ENCODE results near the gene UBC.

The UBC gene

GRCh38 chr12:124914392-124915238 lies at the start of gene UBC:
TSS of gene UBC (minus strand) at chr12:124914650. CDS start at chr12:124913771, 879 bp downstream.
- Histone ChIP-seq H3K27me3 (ENCODE audit: control insufficient read depth in 2 of 2, insufficient read depth in 2 of 2, low read length in 2 of 2) (no peaks in the 10 kb centered on the region), H3K9ac (ENCODE audit: low read depth in 1 of 2, low read length in 2 of 2) (peak within 1 kb of the TSS; percentile 99 to 100), H3K27ac (ENCODE audit: low read depth in 2 of 2, low read length in 2 of 2) (peak within 1 kb of the TSS; percentile 99 to 100), H3K36me3 (ENCODE audit: control insufficient read depth in 2 of 2, insufficient read depth in 2 of 2, low read length in 2 of 2) (peaks cover 27 to 32% of the 10 kb centered on the region in 2 donors), H3K4me3 (ENCODE audit: low read length in 2 of 2) (peak within 1 kb of the TSS; percentile 87 to 98), H3K9me3 (ENCODE audit: control insufficient read depth in 2 of 2, low read length in 2 of 2) (no peaks in the 10 kb centered on the region), H3K4me1 (ENCODE audit: control insufficient read depth in 2 of 2, insufficient read depth in 2 of 2, low read length in 2 of 2) (peaks cover 55 to 58% of the 10 kb centered on the region in 2 donors)

GRCh38 chr12:124963211-124963610 lies 48.8 kb upstream of the UBC start:
- no peak overlapping the region for H3K9ac ChIP-seq (ENCODE audit: low read depth in 1 of 2, low read length in 2 of 2)

GRCh38 chr12:124961055-124961454 lies 46.6 kb upstream of the UBC start:
- Histone ChIP-seq H3K36me3 (ENCODE audit: control insufficient read depth in 2 of 2, insufficient read depth in 2 of 2, low read length in 2 of 2) (peaks cover 41 to 50% of the 10 kb centered on the region in 2 donors), H3K27me3 (ENCODE audit: control insufficient read depth in 2 of 2, insufficient read depth in 2 of 2, low read length in 2 of 2) (no peaks in the 10 kb centered on the region), H3K27ac (ENCODE audit: low read depth in 2 of 2, low read length in 2 of 2) (no peak overlapping the region), H3K9me3 (ENCODE audit: control insufficient read depth in 2 of 2, low read length in 2 of 2) (no peaks in the 10 kb centered on the region), H3K4me3 (ENCODE audit: low read length in 2 of 2) (no peak overlapping the region), H3K4me1 (ENCODE audit: control insufficient read depth in 2 of 2, insufficient read depth in 2 of 2, low read length in 2 of 2) (no peaks in the 10 kb centered on the region), H3K9ac (ENCODE audit: low read depth in 1 of 2, low read length in 2 of 2) (no peak overlapping the region)

More at GRCh38 chr12:124963211-124963610, 48.8 kb upstream of the UBC start:
- peaks cover 37 to 51% of the 10 kb centered on the region in 2 donors for H3K36me3 ChIP-seq (ENCODE audit: control insufficient read depth in 2 of 2, insufficient read depth in 2 of 2, low read length in 2 of 2)
- no peaks in the 10 kb centered on the region for H3K9me3 ChIP-seq (ENCODE audit: control insufficient read depth in 2 of 2, low read length in 2 of 2)
- H3K27ac ChIP-seq (ENCODE audit: low read depth in 2 of 2, low read length in 2 of 2), result no peak overlapping the region
- H3K4me3 ChIP-seq (ENCODE audit: low read length in 2 of 2), result no peak overlapping the region
- no peaks in the 10 kb centered on the region for H3K4me1 ChIP-seq (ENCODE audit: control insufficient read depth in 2 of 2, insufficient read depth in 2 of 2, low read length in 2 of 2)
- no peaks in the 10 kb centered on the region for H3K27me3 ChIP-seq (ENCODE audit: control insufficient read depth in 2 of 2, insufficient read depth in 2 of 2, low read length in 2 of 2)

DNA sequence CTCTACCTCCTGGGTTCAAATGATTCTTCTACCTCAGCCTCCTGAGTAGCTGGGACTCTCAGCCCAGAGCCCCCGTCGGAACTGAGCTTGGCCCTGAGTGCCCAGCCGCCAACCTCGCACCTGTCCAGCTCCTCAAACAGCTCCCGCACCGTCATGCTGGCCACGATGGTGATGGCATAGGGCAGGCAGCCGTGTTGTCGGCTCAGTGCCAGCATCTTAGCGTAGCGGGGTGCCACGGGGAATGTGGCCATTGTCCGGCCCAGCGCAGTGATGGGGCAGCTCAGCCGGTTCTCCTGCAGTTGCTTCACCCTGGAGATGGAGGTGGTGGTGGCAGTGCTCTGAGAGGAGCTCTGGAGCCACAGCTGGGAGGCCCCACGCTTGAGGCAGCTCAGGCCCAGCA lies 42.1 kb upstream of the UBC start:
- no peaks in the 10 kb centered on the region for H3K4me1 ChIP-seq (ENCODE audit: control insufficient read depth in 2 of 2, insufficient read depth in 2 of 2, low read length in 2 of 2)
- H3K9me3 ChIP-seq (ENCODE audit: control insufficient read depth in 2 of 2, low read length in 2 of 2), result no peaks in the 10 kb centered on the region
- no peak overlapping the region for H3K9ac ChIP-seq (ENCODE audit: low read depth in 1 of 2, low read length in 2 of 2)
- peaks cover 36 to 57% of the 10 kb centered on the region in 2 donors for H3K36me3 ChIP-seq (ENCODE audit: control insufficient read depth in 2 of 2, insufficient read depth in 2 of 2, low read length in 2 of 2)
- H3K27me3 ChIP-seq (ENCODE audit: control insufficient read depth in 2 of 2, insufficient read depth in 2 of 2, low read length in 2 of 2), result no peaks in the 10 kb centered on the region
- H3K4me3 ChIP-seq (ENCODE audit: low read length in 2 of 2), result no peak overlapping the region
- no peak overlapping the region for H3K27ac ChIP-seq (ENCODE audit: low read depth in 2 of 2, low read length in 2 of 2)

- H3K27me3 ChIP-seq (ENCODE audit: control insufficient read depth in 2 of 2, insufficient read depth in 2 of 2, low read length in 2 of 2), result no peaks in the 10 kb centered on the region
- H3K9ac ChIP-seq (ENCODE audit: low read depth in 1 of 2, low read length in 2 of 2), result no peak overlapping the region
- H3K27ac ChIP-seq (ENCODE audit: low read depth in 2 of 2, low read length in 2 of 2), result no peak overlapping the region
- H3K4me1 ChIP-seq (ENCODE audit: control insufficient read depth in 2 of 2, insufficient read depth in 2 of 2, low read length in 2 of 2), result no peaks in the 10 kb centered on the region
- no peaks in the 10 kb centered on the region for H3K9me3 ChIP-seq (ENCODE audit: control insufficient read depth in 2 of 2, low read length in 2 of 2)
- no peak overlapping the region for H3K4me3 ChIP-seq (ENCODE audit: low read length in 2 of 2)
- peaks cover 39 to 63% of the 10 kb centered on the region in 2 donors for H3K36me3 ChIP-seq (ENCODE audit: control insufficient read depth in 2 of 2, insufficient read depth in 2 of 2, low read length in 2 of 2)
These were observed 40.3 kb upstream of the UBC start for GRCh38 chr12:124954771-124955170.

DNA sequence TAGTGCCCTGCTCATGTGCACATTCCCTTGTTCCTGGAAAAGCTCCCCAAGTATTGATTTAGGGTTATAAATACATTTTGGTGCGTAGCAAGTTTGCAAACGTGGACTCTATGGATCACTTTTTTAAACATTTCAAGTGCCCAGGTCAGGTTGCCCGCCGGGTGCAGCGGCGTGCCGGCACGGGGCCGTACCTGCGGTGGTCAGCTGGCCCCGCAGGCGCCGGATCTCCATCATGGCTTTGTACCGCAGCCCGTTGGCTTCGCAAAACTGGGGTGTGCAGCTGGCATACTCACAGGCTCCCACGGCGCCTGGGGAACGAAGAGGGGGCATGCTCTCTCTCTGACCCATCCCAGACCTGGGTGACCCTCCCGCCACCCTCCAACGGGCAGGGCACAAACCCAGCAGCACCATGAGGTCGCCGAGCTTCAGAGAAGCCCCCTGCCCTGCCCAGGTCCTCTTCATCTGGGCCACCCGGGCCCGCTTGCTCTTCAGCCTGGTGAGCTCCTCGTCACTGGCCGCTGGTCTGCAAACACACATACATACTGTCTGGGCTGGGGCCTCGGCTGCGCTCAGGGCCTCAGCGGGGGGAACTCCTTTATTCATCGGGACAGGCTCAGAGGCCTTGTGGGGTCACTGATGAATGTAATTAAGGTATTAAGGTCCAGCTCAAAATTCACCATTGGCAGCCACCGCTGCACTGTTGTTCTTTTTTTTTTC lies 39.4 kb upstream of the UBC start:
- Histone ChIP-seq H3K27me3 (ENCODE audit: control insufficient read depth in 2 of 2, insufficient read depth in 2 of 2, low read length in 2 of 2) (no peaks in the 10 kb centered on the region), H3K4me1 (ENCODE audit: control insufficient read depth in 2 of 2, insufficient read depth in 2 of 2, low read length in 2 of 2) (no peaks in the 10 kb centered on the region), H3K36me3 (ENCODE audit: control insufficient read depth in 2 of 2, insufficient read depth in 2 of 2, low read length in 2 of 2) (peaks cover 44 to 68% of the 10 kb centered on the region in 2 donors), H3K9ac (ENCODE audit: low read depth in 1 of 2, low read length in 2 of 2) (no peak overlapping the region), H3K4me3 (ENCODE audit: low read length in 2 of 2) (no peak overlapping the region), H3K27ac (ENCODE audit: low read depth in 2 of 2, low read length in 2 of 2) (no peak overlapping the region), H3K9me3 (ENCODE audit: control insufficient read depth in 2 of 2, low read length in 2 of 2) (no peaks in the 10 kb centered on the region)

DNA sequence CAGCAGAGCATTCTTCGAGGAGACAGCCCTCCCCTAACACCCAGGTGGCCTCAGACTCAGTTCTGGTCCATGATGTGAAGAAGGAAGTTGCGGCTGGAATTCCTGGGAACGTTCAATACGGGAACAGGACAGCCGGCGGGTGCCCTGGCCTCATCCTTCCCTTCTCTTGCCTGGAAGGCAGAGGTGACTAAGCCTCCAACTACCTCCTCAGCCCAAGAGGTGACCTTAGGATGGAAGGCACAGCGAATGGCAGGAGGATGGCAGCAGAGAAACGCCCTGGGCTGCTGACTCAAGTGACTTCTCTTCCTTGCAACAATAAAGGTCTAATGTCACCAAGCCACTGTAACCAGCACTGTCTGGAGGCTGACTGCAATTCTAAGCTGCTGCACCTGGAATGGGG lies 38.4 kb upstream of the UBC start:
- no peak overlapping the region for H3K9ac ChIP-seq (ENCODE audit: low read depth in 1 of 2, low read length in 2 of 2)
- no peaks in the 10 kb centered on the region for H3K9me3 ChIP-seq (ENCODE audit: control insufficient read depth in 2 of 2, low read length in 2 of 2)
- H3K36me3 ChIP-seq (ENCODE audit: control insufficient read depth in 2 of 2, insufficient read depth in 2 of 2, low read length in 2 of 2), result peaks cover 44 to 61% of the 10 kb centered on the region in 2 donors
- no peak overlapping the region for H3K27ac ChIP-seq (ENCODE audit: low read depth in 2 of 2, low read length in 2 of 2)
- no peak overlapping the region for H3K4me3 ChIP-seq (ENCODE audit: low read length in 2 of 2)
- H3K4me1 ChIP-seq (ENCODE audit: control insufficient read depth in 2 of 2, insufficient read depth in 2 of 2, low read length in 2 of 2), result no peaks in the 10 kb centered on the region
- no peaks in the 10 kb centered on the region for H3K27me3 ChIP-seq (ENCODE audit: control insufficient read depth in 2 of 2, insufficient read depth in 2 of 2, low read length in 2 of 2)

DNA sequence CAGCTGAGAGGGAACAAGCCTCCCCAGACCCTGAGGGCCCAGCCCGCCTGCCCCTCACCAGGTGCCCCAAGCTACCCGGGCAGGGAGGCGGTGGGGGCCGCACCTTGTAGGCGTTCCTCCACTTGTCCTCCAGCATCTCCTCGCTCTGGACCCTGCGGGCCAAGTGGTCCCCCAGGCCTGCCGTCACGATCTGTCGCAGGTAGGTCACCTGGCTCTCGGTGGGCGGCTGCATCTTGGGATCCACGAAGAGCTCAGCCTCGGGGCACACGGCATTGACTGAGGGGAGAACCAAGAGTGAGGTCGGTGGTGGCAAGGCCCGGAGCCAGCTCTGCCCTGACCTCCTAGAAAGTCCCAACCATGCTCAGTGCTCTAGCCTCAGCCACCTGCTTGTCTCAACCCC lies 37.8 kb upstream of the UBC start:
- H3K36me3 ChIP-seq (ENCODE audit: control insufficient read depth in 2 of 2, insufficient read depth in 2 of 2, low read length in 2 of 2), result peaks cover 44 to 62% of the 10 kb centered on the region in 2 donors
- H3K4me1 ChIP-seq (ENCODE audit: control insufficient read depth in 2 of 2, insufficient read depth in 2 of 2, low read length in 2 of 2), result no peaks in the 10 kb centered on the region

GRCh38 chr12:124949779-124950728 lies 35.6 kb upstream of the UBC start:
- peaks cover 38 to 54% of the 10 kb centered on the region in 2 donors for H3K36me3 ChIP-seq (ENCODE audit: control insufficient read depth in 2 of 2, insufficient read depth in 2 of 2, low read length in 2 of 2)
- H3K9me3 ChIP-seq (ENCODE audit: control insufficient read depth in 2 of 2, low read length in 2 of 2), result no peaks in the 10 kb centered on the region
- H3K4me3 ChIP-seq (ENCODE audit: low read length in 2 of 2), result no peak overlapping the region
- H3K27me3 ChIP-seq (ENCODE audit: control insufficient read depth in 2 of 2, insufficient read depth in 2 of 2, low read length in 2 of 2), result no peaks in the 10 kb centered on the region
- H3K9ac ChIP-seq (ENCODE audit: low read depth in 1 of 2, low read length in 2 of 2), result no peak overlapping the region
- no peak overlapping the region for H3K27ac ChIP-seq (ENCODE audit: low read depth in 2 of 2, low read length in 2 of 2)
- no peaks in the 10 kb centered on the region for H3K4me1 ChIP-seq (ENCODE audit: control insufficient read depth in 2 of 2, insufficient read depth in 2 of 2, low read length in 2 of 2)

More for the DNA sequence above, 37.8 kb upstream of the UBC start:
- Histone ChIP-seq H3K27ac (ENCODE audit: low read depth in 2 of 2, low read length in 2 of 2) (no peak overlapping the region), H3K9me3 (ENCODE audit: control insufficient read depth in 2 of 2, low read length in 2 of 2) (no peaks in the 10 kb centered on the region), H3K4me3 (ENCODE audit: low read length in 2 of 2) (no peak overlapping the region), H3K27me3 (ENCODE audit: control insufficient read depth in 2 of 2, insufficient read depth in 2 of 2, low read length in 2 of 2) (no peaks in the 10 kb centered on the region), H3K9ac (ENCODE audit: low read depth in 1 of 2, low read length in 2 of 2) (no peak overlapping the region)
